Right kidney (tissue), 1 donor: ENCODE data around the gene RPP14.
"Not testable (repeated sequence)": the region's sequence is repeated elsewhere in the genome, so short reads cannot be mapped to it uniquely, and the experiment has no call there.

Source experiments
- DNase-seq: peaks from one replicate; pipeline ENCODE4 v3.0.0-alpha.2; 2016

RPP14 gene

DNA sequence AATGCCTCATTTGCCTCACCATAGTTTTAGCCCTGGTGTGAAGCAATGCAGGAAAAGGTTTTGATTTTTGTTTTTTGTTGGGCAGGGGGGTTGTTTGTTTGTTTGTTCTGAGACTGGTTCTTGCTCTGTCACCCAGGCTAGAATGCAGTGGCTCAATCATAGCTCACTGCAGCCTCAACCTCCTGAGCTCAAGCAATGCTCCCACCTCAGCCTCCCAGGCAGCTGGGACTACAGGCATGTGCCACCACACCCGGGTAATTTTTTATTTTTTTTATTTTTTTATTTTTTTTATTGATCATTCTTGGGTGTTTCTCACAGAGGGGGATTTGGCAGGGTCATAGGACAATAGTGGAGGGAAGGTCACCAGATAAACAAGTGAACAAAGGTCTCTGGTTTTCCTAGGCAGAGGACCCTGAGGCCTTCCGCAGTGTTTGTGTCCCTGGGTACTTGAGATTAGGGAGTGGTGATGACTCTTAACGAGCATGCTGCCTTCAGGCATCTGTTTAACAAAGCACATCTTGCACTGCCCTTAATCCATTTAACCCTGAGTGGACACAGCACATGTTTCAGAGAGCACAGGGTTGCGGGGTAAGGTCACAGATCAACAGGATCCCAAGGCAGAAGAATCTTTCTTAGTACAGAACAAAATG, 17.0 kb upstream of the RPP14 start:
- DNase-seq, result not testable (repeated sequence)

DNA sequence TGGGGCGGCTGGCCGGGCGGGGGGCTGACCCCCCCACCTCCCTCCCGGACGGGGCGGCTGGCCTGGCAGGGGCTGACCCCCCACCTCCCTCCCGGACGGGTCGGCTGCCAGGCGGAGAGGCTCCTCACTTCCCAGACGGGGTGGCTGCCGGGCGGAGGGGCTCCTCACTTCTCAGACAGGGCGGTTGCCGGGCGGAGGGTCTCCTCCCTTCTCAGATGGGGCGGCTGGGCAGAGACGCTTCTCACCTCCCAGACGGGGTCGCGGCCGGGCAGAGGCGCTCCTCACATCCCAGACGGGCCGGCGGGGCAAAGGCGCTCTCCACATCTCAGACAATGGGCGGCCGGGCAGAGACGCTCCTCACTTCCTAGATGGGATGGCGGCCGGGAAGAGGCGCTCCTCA, 15.6 kb upstream of the RPP14 start:
- not testable (repeated sequence) for DNase-seq

DNA sequence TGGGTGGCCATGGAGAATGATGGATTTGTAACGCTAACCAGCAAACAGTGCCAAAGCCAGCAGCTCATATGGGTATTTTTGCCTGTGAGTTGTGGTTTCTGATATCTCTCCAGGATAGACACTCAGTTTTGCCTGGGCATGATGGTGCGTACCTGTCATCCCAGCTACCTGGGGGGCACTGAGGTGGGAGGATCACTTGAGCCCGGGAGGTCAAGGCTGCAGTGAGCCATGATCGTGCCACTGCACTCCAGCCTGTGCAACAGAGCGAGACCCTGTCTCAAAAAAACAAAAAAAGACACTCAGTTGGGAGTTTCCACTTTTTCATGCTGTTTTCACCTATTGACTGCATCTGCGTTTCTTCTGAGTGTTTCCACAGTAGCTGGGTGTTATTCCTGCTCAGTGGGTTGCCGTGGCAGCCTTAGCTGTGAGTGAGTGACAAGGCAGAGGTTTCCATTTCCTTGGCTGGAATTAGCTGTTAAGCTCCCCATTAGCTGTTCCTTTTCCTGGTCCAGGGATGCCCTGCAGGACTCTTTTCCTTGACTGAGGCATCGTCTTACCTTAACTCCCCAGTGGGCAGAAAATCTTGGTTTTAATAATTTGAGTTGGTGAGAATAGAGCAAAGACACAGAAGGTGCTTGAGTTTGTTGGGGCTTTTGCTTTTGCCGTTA, 14.2 kb upstream of the RPP14 start:
- DNase-seq, result no peak

DNA sequence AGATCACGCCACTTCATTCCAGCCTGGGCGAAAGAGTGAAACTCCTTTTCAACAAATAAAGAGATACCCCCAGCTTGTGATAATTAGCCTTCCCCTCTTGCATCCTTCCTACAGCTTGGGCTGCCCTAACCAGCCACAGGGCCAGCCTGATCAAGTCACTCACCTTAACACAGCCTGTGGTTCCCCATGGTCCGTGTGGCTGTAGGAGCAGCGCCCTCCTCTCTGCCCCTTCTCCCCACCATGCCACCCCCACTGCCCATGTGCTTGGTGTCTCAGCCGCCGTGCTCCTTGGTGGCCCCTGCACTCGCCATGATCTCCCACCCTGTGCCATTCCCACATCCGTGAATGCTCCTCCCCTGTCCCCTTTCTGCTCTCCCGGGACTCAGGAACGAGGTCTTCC, 13.2 kb upstream of the RPP14 start:
- no peak for DNase-seq

DNA sequence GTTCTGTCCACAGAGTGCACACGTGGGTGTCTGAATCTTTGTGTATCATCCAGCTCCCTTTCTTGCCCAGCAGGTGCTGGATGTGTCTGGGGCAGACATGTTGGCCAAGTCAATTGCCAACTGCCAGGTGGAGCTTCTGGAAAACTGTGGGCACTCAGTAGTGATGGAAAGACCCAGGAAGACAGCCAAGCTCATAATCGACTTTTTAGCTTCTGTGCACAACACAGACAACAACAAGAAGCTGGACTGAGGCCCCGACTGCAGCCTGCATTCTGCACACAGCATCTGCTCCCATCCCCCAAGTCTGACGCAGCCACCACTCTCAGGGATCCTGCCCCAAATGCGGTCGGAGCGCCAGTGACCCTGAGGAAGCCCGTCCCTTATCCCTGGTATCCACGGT, 12.5 kb upstream of the RPP14 start:
- DNase-seq, result no peak

DNA sequence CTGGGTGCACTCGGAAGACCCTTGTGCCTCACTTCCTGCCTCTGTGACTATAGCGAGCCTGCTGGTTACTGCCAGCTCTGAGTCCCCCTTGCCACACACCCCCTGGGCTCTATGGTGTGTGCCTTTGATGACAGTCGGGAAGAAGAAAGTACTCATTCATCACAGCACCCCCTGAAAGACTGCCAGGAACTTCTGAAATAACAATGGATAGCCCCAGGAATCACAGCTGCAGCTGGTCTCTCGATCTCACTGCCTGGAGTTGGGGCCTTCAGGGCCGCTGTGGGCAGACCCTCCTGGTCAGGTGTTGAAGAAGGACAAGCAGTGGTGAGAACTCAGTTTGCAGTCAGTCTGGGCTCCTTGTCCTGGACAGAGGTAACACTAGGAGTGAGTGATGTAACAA, 9.8 kb upstream of the RPP14 start:
- no peak for DNase-seq

DNA sequence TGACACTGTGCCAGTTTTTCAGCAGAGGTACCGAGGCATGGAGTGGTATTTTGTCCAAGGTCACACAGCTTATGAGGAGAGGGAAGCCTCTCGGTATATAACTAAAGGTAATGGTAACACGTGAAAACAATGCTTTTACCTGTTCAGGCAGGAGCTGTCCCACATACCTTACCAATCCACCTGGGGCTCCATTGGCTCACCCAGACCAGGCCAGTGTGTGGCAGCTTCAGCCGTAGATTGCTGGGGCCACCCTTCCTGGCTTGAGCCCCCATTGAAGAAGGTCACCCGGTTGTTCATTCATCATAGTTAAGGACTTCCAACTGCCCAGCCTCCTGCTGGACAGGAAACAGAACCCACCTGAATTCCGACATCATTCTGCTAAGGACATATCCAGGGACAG, 9.2 kb upstream of the RPP14 start:
- DNase-seq, result no peak

DNA sequence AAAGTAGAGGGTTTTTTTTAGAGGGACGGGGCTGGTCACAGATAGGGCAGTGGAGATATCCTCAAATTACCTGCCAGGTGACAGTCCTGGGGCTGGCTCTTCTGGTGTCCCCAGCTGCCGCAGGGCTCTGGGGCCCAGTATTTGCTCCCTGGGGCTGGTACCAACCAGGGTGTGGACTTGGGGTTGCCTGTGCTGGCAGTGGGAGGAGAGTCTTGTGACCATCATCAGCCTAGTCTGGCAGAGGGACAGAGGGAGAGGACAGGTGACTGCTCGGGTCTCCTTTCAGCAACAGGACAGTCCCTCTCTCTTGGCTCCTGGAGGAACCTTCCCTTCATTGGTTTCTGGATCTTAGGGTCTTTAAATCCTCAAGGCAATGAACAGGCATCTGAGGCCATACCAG, 7.9 kb upstream of the RPP14 start:
- DNase-seq, result no peak

DNA sequence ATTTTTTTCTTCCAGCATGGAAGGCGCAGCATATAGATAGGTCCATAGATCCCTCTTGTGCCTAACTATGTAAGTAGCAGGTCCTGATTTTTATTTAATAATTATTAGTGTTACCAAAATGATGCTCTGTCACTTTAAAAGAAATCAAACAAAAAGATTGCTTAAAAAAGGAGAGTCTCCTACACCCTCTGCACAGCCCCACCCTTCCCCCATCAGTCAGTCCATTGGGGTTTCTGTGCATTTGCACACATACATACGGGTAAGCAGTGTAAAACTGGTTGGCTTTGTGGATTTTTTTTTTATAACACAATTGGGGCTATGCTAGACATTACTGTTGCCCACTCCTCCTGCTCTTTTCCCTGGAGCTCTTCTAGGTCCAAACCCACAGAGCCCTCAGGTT, 7.0 kb upstream of the RPP14 start:
- no peak for DNase-seq

DNA sequence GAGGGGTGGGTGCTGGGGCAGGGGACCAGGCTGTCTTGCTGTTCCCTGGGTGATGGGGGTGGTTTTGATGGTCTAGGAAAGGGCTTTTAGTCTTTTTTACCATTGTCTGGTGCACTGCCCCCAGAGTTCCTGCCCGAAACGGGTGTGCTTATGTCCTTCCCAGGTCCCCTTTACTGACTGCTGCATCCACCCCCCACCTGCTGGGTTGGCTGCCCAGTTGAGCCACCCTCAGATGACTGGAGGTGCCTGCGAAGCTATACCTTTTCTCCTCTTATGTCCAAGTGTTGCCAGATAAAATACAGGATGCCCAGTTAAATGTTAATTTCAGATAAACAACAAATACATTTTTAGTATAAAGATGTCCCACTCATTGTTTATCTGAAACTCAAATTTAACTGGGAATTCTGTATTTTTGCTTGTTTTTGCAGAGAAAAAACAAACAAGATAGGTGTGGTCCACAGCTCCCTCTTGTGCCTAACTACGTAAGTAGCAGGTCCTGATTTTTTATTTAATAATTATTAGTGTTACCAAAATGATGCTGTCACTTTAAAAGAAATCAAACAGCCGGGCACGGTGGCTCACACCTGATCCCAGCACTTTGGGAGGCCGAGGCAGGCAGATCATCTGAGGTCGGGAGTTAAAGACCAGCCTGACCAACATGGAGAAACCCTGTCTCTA, 6.1 kb upstream of the RPP14 start:
- no peak for DNase-seq

DNA sequence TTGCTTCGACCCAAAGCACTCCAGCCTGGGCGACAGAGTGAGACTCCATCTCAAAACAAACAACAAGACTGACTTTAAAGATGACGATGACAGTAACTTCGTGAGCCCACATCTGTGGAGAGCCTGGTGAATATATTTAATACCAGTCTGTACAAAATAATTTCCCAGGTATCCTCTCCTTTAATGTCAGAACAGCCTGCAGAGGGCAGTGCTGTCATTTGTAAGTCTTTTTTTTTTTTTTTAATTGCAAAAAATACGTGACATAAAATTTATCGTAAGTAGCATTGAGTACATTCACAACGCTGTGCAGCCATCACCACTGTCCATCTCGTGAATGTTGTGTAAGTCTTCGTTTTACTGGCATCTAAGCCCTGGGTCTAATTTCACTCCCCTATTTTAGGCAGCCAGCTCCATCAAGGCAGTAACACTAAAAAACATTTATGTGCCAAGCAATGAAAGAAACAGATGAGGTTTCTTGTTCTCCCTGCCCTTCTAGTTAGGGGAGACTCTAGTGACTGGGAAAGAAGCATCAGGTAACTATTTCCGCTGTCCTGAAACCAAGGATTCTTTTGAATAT, 1.7 kb downstream of the RPP14 start:
- no peak for DNase-seq

DNA sequence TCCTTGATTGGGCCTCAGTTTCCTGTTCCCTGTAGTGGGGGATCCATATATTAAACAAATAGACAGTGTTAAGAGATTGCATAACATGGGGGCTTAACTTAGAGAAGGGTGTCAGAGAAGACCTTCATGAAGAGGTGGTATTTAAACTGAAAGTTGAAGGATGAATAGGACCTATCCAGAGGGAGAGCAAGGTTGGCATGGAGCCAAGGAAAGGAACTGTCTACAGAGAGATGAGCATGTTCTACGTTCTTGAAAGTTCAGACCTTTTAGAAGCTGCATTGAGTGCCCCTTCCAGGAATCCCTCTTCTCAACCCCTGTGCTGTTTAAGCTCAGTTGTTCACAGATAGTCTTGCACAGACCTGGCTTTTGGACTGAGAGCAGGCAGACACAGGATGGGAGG, 2.7 kb downstream of the RPP14 start:
- no peak for DNase-seq

DNA sequence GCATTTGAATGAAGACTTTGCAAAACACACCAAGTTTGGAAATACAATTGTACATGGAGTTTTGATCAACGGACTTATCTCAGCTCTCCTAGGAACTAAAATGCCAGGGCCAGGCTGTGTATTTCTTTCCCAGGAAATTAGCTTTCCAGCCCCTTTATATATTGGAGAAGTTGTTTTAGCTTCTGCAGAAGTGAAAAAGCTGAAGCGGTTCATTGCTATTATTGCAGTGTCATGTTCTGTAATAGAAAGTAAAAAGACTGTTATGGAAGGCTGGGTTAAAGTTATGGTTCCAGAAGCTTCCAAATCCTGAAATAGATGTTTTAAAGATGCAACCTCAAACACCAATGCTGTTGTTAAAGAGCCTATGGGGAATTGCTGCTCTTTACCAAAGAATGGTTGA, 11.8 kb downstream of the RPP14 start:
- no peak for DNase-seq

DNA sequence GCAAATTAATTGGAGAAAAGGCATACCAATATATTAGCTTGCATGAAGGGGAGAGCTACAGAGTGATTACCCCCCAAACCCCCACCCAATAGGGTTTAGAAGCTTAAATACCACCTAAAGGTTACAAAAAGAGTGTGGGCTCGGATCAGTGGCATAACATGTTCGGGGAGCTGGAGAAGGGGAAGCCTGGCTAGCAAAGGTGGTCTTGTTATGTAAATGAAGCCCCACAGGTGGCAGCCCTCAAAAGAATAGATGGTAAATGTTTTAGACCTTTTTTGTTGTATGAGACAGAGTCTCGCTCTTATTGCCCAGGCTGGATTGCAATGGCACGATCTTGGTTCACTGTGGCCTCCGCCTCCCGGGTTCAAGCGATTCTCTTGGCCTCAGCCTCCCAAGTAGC, 15.7 kb downstream of the RPP14 start:
- DNase-seq, result no peak

DNA sequence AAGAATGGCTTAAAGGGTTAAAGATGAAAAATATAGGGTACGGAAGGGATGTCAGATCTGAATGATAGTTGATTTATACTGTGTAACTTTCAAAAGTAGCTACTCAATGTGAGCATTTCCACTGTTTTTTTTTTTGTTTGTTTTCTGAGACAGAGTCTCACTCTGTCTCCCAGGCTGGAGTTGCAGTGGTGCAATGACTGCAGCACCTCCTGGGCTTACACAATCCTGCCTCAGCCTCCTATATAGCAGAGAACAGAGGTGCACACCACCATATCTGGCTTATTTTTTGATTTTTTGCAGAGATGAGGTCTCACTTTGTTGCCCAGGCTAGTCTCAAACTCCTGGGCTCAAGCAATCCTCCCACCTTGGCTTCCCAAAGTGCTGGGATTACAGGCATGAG, 16.7 kb downstream of the RPP14 start:
- DNase-seq, result no peak

DNA sequence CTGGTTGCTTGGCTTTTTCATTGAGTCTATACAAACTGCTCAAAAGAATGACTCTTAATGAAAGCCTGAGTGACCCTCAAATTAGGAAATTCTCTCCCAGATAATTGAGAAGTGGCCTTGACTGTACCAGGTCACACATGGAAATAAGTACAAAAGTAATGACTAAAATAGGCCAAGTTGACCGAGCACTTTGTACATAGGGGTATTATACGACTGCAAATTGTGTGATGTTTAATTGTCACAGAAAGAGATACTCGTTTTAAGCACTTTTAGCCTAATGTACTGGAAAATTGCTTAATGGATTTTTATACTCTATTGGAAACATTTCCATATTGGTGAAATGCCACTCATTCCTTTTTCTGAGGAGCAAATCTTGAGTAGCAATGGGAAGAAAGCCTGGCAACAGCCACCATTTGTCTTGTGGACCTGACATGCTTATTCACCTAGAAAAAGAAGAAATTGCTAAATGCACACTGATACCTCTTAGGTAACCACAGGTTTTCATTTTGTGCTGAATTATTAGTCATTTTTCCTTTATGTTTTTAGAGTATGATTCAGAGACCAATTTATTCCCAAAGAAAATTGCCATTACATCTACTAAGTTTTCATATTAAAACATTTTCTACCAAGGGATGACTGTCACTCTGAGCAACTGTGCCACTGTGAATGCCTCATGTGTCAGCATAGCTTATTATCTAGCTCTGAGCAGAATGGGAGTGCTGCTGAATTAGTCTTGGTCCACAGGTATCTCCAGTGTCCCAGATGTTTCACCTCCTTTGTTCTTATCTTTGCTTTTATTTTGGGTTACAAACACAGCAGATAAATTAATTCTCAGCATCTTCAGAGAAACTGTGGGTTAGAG, 17.7 kb downstream of the RPP14 start:
- no peak for DNase-seq

DNA sequence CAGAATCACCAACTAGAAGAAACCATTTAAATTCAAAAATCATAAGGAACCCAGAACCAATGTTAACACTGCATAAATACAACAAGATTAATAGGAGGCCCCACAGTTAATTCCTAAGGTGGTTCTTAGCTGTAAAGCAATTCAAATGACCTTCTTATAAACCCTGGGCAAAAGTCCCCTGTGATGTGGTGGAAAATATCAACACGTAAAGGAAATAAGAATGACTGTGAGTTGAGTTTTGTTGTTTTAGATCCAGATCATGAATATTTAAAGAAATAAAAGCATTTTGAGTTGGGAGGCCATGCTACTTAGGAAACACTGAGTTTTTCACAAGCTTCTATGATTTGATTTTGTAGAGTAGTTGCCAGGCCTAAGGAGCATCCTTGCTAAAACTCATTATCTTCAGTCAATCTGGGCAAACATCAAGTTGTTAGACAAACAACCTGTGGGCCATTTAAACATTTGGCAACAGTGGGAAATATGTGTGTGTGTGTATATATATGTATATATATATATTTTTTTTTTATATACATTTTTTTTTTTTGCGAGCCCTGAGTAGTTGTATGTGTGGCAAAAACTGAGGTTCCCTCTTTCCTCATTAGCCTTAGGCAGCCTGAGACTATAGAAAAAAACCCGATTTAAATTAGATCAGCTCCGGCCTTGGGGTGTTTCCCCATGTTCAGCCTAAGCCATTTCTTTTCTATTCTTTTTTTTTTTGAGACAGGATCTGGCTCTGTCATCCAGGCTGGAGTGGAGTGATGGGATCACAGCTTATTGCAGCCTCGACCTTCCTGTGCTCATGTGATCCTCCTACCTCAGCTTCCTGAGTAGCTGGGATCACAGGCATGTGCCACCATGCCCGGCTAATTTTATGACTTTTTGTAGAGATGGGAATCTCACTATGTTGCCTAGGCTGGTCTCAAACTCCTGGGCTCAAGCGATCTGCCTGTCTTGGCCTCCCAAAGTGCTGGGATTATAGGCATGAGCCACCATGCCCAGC, 18.6 kb downstream of the RPP14 start:
- DNase-seq, result no peak

DNA sequence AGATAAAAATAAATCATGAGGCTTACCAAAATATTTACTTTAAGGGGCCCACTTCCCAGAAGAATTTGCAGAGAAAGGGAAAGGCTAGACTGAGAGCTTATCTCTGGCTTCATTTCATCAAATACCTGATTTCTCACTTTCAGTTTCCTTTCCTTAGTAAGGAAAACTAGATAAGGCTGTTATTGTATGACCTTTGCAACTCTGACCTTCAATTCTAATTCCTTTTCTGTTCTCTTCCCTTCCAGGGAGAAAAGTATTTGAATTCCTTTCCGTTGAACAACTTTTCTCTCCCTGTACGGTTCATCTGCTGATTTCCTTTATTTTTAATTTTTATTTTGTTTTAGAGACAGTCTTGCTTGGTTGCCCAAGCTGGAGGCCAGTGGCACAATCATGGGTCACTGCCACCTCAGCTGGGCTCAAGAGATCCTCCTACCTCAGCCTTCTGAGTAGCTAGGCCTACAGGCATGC, 19.5 kb downstream of the RPP14 start:
- no peak for DNase-seq

DNA sequence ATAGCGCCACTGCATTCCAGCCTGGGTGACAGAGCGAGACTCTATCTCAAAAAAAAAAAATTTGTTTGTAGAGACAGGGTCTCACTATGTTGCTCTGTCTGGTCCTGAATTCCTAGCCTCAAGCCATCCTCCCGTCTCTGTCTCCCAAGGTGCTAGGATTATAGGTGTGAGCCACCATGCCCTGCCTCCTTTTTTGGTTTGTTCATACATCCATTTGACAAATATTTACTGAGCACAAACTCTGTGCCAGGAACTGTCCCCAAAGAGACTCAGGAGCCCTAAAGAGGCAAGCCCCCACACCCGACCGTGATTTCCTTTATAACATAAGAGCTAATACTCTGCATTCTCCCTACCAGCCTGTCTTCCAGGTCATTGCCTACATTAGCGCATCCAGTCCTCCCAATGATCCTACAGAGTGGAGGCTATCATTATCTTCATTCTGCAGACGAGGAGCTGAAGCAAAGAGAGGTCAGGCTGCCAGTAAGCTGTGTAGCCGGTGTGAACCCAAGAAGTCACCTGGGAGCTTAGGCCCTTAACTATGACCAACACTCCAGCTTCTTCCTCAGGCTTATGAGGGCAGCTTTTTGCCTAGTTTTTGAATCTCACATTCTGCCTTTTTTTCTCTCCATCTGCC, 20.3 kb downstream of the RPP14 start:
- DNase-seq, result no peak

DNA sequence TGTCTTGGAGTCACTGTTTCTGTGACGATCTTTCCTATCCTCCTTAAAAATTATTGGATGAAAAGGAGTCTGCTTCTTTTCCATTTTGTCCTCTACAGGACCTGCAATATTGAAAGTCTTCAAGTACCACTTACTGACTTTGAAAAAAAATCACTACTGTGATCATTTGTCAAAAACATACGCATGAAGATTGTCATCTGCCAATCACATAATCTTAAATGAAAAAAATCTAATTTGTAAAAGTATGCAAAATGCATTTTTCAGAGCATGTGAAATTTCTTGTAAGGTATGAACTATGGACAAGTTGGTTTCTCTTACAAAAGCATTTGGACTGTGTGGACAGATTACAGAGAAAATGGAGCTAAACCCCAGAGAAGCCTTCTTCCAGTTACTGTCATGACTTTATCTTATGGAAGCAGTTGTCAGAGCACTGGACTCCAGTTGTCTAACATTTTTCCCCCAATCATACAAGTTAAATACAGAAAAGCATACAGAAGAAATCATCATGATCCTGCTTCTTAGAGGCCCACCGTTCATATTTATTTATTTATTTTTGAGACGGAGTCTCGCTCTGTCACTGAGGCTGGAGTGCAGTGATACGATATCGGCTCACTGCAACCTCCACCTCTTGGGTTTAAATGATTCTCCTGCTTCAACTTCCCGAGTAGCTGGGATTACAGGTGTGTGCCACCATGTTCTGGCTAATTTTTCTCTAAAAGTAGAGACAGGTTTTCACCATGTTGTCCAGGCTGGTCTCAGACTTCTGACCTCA, 23.3 kb downstream of the RPP14 start:
- DNase-seq, result no peak
